OCI-LY1 (cell line): Measurements from ENCODE around the gene TASP1.

Source experiments
- H2AFZ ChIP-seq: fragments of 200-600 bp; sonication (generic), shearing (Covaris generic); 2 replicates; pipeline ENCODE4 v1.6.0; 2014; ENCODE audit warnings: antibody characterized with exemption, mild to moderate bottlenecking, low read length
- H3F3A ChIP-seq: fragments of 200-600 bp; sonication (generic), shearing (Covaris generic); 2 replicates; pipeline ENCODE4 v1.6.0; 2014; ENCODE audit warnings: mild to moderate bottlenecking, antibody characterized with exemption, low read length, moderate library complexity; ENCODE audit not compliant: insufficient read depth
- H3K27ac ChIP-seq: fragments of 200-600 bp; sonication (generic); 2 replicates; pipeline ENCODE4 v1.5.1; 2014; ENCODE audit warnings: low read length, mixed run types, mild to moderate bottlenecking, low read depth; ENCODE audit not compliant: poor library complexity, severe bottlenecking
- H3K27me3 ChIP-seq: fragments of 200-600 bp; sonication (generic); 2 replicates; pipeline ENCODE4 v1.6.0; 2014; ENCODE audit warnings: antibody characterized with exemption, mild to moderate bottlenecking, low read length, moderate library complexity; ENCODE audit not compliant: insufficient read depth
- H3K36me3 ChIP-seq: fragments of 200-600 bp; sonication (generic); 2 replicates; pipeline ENCODE4 v1.6.1; 2014; ENCODE audit warnings: mild to moderate bottlenecking, antibody characterized with exemption, low read length, moderate library complexity, mixed read lengths; ENCODE audit not compliant: insufficient read depth
- H3K4me1 ChIP-seq: fragments of 200-600 bp; sonication (generic); 2 replicates; pipeline ENCODE4 v1.5.1; 2014; ENCODE audit warnings: mild to moderate bottlenecking, low read length, moderate library complexity; ENCODE audit not compliant: insufficient read depth, severe bottlenecking
- H3K4me2 ChIP-seq: fragments of 200-600 bp; sonication (generic), shearing (Covaris generic); 2 replicates; pipeline ENCODE4 v1.6.1; 2014; ENCODE audit warnings: low read length
- H3K4me3 ChIP-seq: fragments of 200-600 bp; sonication (generic); 2 replicates; pipeline ENCODE4 v1.5.1; 2014; ENCODE audit warnings: low read length, low read depth, mild to moderate bottlenecking, mixed read lengths; ENCODE audit not compliant: poor library complexity, severe bottlenecking
- H3K79me2 ChIP-seq: fragments of 200-600 bp; shearing (Covaris generic); 2 replicates; pipeline ENCODE4 v1.6.1; 2016; ENCODE audit warnings: mixed run types, low read length, mixed read lengths; ENCODE audit not compliant: insufficient read depth
- H3K9ac ChIP-seq: fragments of 200-600 bp; sonication (generic), shearing (Covaris generic); 2 replicates; pipeline ENCODE4 v1.6.1; 2014; ENCODE audit warnings: mild to moderate bottlenecking, low read length, mixed read lengths
- H3K9me2 ChIP-seq: fragments of 200-600 bp; sonication (generic), shearing (Covaris generic); 2 replicates; pipeline ENCODE4 v1.6.1; 2014; ENCODE audit warnings: low read depth, mild to moderate bottlenecking, low read length, mixed read lengths
- H3K9me3 ChIP-seq: fragments of 200-600 bp; shearing (Covaris generic); 2 replicates; pipeline ENCODE4 v1.6.1; 2014; ENCODE audit warnings: low read length, mixed read lengths
- H4K20me1 ChIP-seq: fragments of 200-600 bp; sonication (generic), shearing (Covaris generic); 2 replicates; pipeline ENCODE4 v1.6.0; 2016; ENCODE audit warnings: mild to moderate bottlenecking, low read length; ENCODE audit not compliant: insufficient read depth
- EZH2 ChIP-seq: fragments of 200-600 bp; sonication (generic), shearing (Covaris generic); IDR thresholded peaks from 2 replicates; pipeline ENCODE4 v1.8.0; 2017; ENCODE audit warnings: borderline replicate concordance, mixed run types, mild to moderate bottlenecking, antibody characterized with exemption, low read length, moderate library complexity, mixed read lengths
- TF ChIP-seq, protein P1 (sequence below): fragments of 200-600 bp; sonication (generic), shearing (Covaris generic); IDR thresholded peaks from 2 replicates; pipeline ENCODE4 v1.5.1; 2017; ENCODE audit warnings: mild to moderate bottlenecking, antibody characterized with exemption, low read length, moderate library complexity, mixed read lengths

TASP1 gene

GRCh38 chr20:13422637-13423036, 216.1 kb downstream of the TASP1 start:
- no peaks in the 10 kb centered on the region for H3K36me3 ChIP-seq
- H3K79me2 ChIP-seq = no peaks in the 10 kb centered on the region
- H4K20me1 ChIP-seq = no peaks in the 10 kb centered on the region
- no peaks in the 10 kb centered on the region for H3K9me2 ChIP-seq
- H3K4me2 ChIP-seq = no peak overlapping the region
- H2AFZ ChIP-seq = no peak overlapping the region
- no peaks in the 10 kb centered on the region for H3K9me3 ChIP-seq
- no peaks in the 10 kb centered on the region for H3K27me3 ChIP-seq
- no peak overlapping the region for H3K4me3 ChIP-seq
- no peaks in the 10 kb centered on the region for H3F3A ChIP-seq
- no peaks in the 10 kb centered on the region for H3K4me1 ChIP-seq
- no peak overlapping the region for H3K9ac ChIP-seq
- no peak for TF ChIP-seq EZH2
- TF ChIP-seq, protein P1, sequence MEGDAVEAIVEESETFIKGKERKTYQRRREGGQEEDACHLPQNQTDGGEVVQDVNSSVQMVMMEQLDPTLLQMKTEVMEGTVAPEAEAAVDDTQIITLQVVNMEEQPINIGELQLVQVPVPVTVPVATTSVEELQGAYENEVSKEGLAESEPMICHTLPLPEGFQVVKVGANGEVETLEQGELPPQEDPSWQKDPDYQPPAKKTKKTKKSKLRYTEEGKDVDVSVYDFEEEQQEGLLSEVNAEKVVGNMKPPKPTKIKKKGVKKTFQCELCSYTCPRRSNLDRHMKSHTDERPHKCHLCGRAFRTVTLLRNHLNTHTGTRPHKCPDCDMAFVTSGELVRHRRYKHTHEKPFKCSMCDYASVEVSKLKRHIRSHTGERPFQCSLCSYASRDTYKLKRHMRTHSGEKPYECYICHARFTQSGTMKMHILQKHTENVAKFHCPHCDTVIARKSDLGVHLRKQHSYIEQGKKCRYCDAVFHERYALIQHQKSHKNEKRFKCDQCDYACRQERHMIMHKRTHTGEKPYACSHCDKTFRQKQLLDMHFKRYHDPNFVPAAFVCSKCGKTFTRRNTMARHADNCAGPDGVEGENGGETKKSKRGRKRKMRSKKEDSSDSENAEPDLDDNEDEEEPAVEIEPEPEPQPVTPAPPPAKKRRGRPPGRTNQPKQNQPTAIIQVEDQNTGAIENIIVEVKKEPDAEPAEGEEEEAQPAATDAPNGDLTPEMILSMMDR = no peak
- H3K27ac ChIP-seq = no peak overlapping the region

- H3K27me3 ChIP-seq = no peaks in the 10 kb centered on the region
- no peak overlapping the region for H3K9ac ChIP-seq
- no peak overlapping the region for H3K27ac ChIP-seq
- no peaks in the 10 kb centered on the region for H3K36me3 ChIP-seq
- no peaks in the 10 kb centered on the region for H3K9me3 ChIP-seq
- H2AFZ ChIP-seq = no peak overlapping the region
- no peaks in the 10 kb centered on the region for H3F3A ChIP-seq
- H3K9me2 ChIP-seq = no peaks in the 10 kb centered on the region
- H3K4me3 ChIP-seq = no peak overlapping the region
- no peak overlapping the region for H3K4me2 ChIP-seq
- H3K4me1 ChIP-seq = no peaks in the 10 kb centered on the region
- TF ChIP-seq, protein P1 = no peak
- no peaks in the 10 kb centered on the region for H3K79me2 ChIP-seq
- H4K20me1 ChIP-seq = no peaks in the 10 kb centered on the region
Observed at GRCh38 chr20:13420625-13421024, 218.1 kb downstream of the TASP1 start.

- H3K4me2 ChIP-seq = no peak overlapping the region
- H3K9me3 ChIP-seq = no peaks in the 10 kb centered on the region
- no peaks in the 10 kb centered on the region for H3K4me1 ChIP-seq
- H3K27ac ChIP-seq = no peak overlapping the region
- H3K4me3 ChIP-seq = no peak overlapping the region
- H3K9ac ChIP-seq = no peak overlapping the region
- no peaks in the 10 kb centered on the region for H3K27me3 ChIP-seq
- no peak for TF ChIP-seq EZH2
- TF ChIP-seq, protein P1 = no peak
- H3K9me2 ChIP-seq = no peaks in the 10 kb centered on the region
- no peak overlapping the region for H2AFZ ChIP-seq
- H4K20me1 ChIP-seq = no peaks in the 10 kb centered on the region
- no peaks in the 10 kb centered on the region for H3K79me2 ChIP-seq
- H3F3A ChIP-seq = no peaks in the 10 kb centered on the region
- no peaks in the 10 kb centered on the region for H3K36me3 ChIP-seq
Observed at GRCh38 chr20:13419477-13419876, 219.3 kb downstream of the TASP1 start.
